HEK293T (cell line): Measurements from ENCODE around the gene DTNB.

Experiments
- ARNT ChIP-seq: fragments of 450-650 bp; IDR thresholded peaks from 2 replicates; pipeline ENCODE4 v1.6.1; 2017; ENCODE audit warnings: mild to moderate bottlenecking
- BHLHE40 ChIP-seq: fragments of 450-650 bp; IDR thresholded peaks from 2 replicates; pipeline ENCODE4 v1.6.1; 2016; ENCODE audit warnings: mild to moderate bottlenecking, moderate library complexity, borderline replicate concordance
- ELF4 ChIP-seq: fragments of 450-650 bp; IDR thresholded peaks from 2 replicates; pipeline ENCODE4 v1.6.1; 2017; ENCODE audit warnings: antibody characterized with exemption
- FOXA1 ChIP-seq: fragments of 450-650 bp; IDR thresholded peaks from 2 replicates; pipeline ENCODE4 v1.6.1; 2016; ENCODE audit warnings: mild to moderate bottlenecking
- FOXK2 ChIP-seq: fragments of 450-650 bp; IDR thresholded peaks from 2 replicates; pipeline ENCODE4 v1.6.1; 2016; ENCODE audit warnings: mild to moderate bottlenecking
- FOXM1 ChIP-seq: fragments of 450-650 bp; IDR thresholded peaks from 2 replicates; pipeline ENCODE4 v1.6.1; 2017; ENCODE audit warnings: mild to moderate bottlenecking, borderline replicate concordance
- HDGF ChIP-seq: fragments of 450-650 bp; IDR thresholded peaks from 2 replicates; pipeline ENCODE4 v1.6.1; 2017; ENCODE audit warnings: antibody characterized with exemption, borderline replicate concordance
- NFRKB ChIP-seq: fragments of 450-650 bp; IDR thresholded peaks from 2 replicates; pipeline ENCODE4 v1.6.1; 2016; ENCODE audit warnings: mild to moderate bottlenecking, moderate library complexity
- SP1 ChIP-seq: fragments of 450-650 bp; IDR thresholded peaks from 2 replicates; pipeline ENCODE4 v1.6.1; 2017
- SUZ12 ChIP-seq: fragments of 450-650 bp; IDR thresholded peaks from 2 replicates; pipeline ENCODE4 v1.6.1; 2016; ENCODE audit warnings: mild to moderate bottlenecking
- ZNF384 ChIP-seq: fragments of 450-650 bp; IDR thresholded peaks from 2 replicates; pipeline ENCODE4 v1.6.1; 2016

GRCh38 chr2:25441353-25441752, 232.0 kb downstream of the DTNB start:
- no peak for TF ChIP-seq SUZ12
- TF ChIP-seq NFRKB, result no peak
- no peak for TF ChIP-seq SP1
- no peak for TF ChIP-seq ARNT
- TF ChIP-seq ZNF384, result no peak
- no peak for TF ChIP-seq FOXK2
- no peak for TF ChIP-seq HDGF
- TF ChIP-seq BHLHE40, result no peak
- no peak for TF ChIP-seq FOXA1
- TF ChIP-seq ELF4, result no peak
- no peak for TF ChIP-seq FOXM1
